ENCODE data around the gene PRRG2. TPM values are rescaled to one million over a fixed set of nuclear protein-coding genes. Genes with fewer than 3 reads are reported as not detected.

The PRRG2 gene
- total RNA-seq, 1 experiment from 2014 or later: 1.5 TPM

GRCh38 chr19:49589502-49589905 lies 8.4 kb downstream of the PRRG2 start:
- Histone ChIP-seq H3K4me3 (ENCODE audit: low read depth, low read length, poor library complexity, severe bottlenecking) (no peak overlapping the region), H3K27ac (ENCODE audit: low read depth, low read length, poor library complexity, severe bottlenecking) (no peak overlapping the region), H3K4me1 (ENCODE audit: insufficient read depth, low read length, poor library complexity, severe bottlenecking) (peaks cover 7% of the 10 kb centered on the region), H3K36me3 (ENCODE audit: insufficient read depth, low read length, poor library complexity, severe bottlenecking) (peaks cover 8% of the 10 kb centered on the region), H3K9me3 (ENCODE audit: low read depth, low read length, poor library complexity, severe bottlenecking) (no peaks in the 10 kb centered on the region), H3K27me3 (replicated peaks; ENCODE audit: insufficient read depth, low read depth, low read length, poor library complexity) (no peaks in the 10 kb centered on the region)
- TF ChIP-seq EZH2 (IDR thresholded peaks at IDR 0.05; ENCODE audit: borderline replicate concordance, low read depth, low read length, poor library complexity, severe bottlenecking): no peak
- no peak for TF ChIP-seq CTCF (conservative IDR thresholded peaks at IDR 0.05; ENCODE audit: low read depth, low read length)
- CTCF ChIA-PET: interaction anchor here (1.3 kb wide), 1 partner anchor 20 kb away, joined by 6 read pairs; no protein-coding TSS in a partner anchor
- POLR2A ChIA-PET (ENCODE audit: low non-redundant PET): interaction anchor here (0.6 kb wide), 1 partner anchor 462 kb away, joined by 11 read pairs; no protein-coding TSS in a partner anchor
- intact Hi-C loops (cut with micrococcal nuclease; ENCODE audit: unreplicated experiment): no loop called here
- no peak for DNase-seq (ENCODE audit: low spot score)
- BruUV-seq (replicated peaks): no TSS peak

- TSS peak; percentile 60 for BruUV-seq (replicated peaks)
- TF ChIP-seq CTCF (conservative IDR thresholded peaks at IDR 0.05; ENCODE audit: low read depth, low read length): no peak
- no peak for TF ChIP-seq EZH2 (IDR thresholded peaks at IDR 0.05; ENCODE audit: borderline replicate concordance, low read depth, low read length, poor library complexity, severe bottlenecking)
- POLR2A ChIA-PET (ENCODE audit: low non-redundant PET): interaction anchor here (0.6 to 1.0 kb wide), 4 partner anchors 10 to 463 kb away, joined by 3 to 11 read pairs (median 10); partner anchors contain the start of genes NOSIP and TEAD2
- H3K4me3 ChIP-seq (ENCODE audit: low read depth, low read length, poor library complexity, severe bottlenecking): peak overlapping the region; percentile 80
- intact Hi-C loops (cut with micrococcal nuclease; ENCODE audit: unreplicated experiment): loop anchor here (5.0 kb wide), 2 partner anchors 87 to 222 kb away; partner anchors contain the start of genes FUZ and PRMT1
- H3K9me3 ChIP-seq (ENCODE audit: low read depth, low read length, poor library complexity, severe bottlenecking): no peaks in the 10 kb centered on the region
- peaks cover 7% of the 10 kb centered on the region for H3K4me1 ChIP-seq (ENCODE audit: insufficient read depth, low read length, poor library complexity, severe bottlenecking)
- peak overlapping the region; percentile 97 for H3K27ac ChIP-seq (ENCODE audit: low read depth, low read length, poor library complexity, severe bottlenecking)
- no peaks in the 10 kb centered on the region for H3K27me3 ChIP-seq (replicated peaks; ENCODE audit: insufficient read depth, low read depth, low read length, poor library complexity)
- CTCF ChIA-PET: interaction anchor here (0.6 to 1.3 kb wide), 2 partner anchors 20 to 21 kb away, joined by 6 to 12 read pairs; no protein-coding TSS in a partner anchor
- DNase-seq (ENCODE audit: low spot score): peak; percentile 99
- H3K36me3 ChIP-seq (ENCODE audit: insufficient read depth, low read length, poor library complexity, severe bottlenecking): peaks cover 16% of the 10 kb centered on the region
Observed at GRCh38 chr19:49590071-49590970, 9.2 kb downstream of the PRRG2 start.

DNA sequence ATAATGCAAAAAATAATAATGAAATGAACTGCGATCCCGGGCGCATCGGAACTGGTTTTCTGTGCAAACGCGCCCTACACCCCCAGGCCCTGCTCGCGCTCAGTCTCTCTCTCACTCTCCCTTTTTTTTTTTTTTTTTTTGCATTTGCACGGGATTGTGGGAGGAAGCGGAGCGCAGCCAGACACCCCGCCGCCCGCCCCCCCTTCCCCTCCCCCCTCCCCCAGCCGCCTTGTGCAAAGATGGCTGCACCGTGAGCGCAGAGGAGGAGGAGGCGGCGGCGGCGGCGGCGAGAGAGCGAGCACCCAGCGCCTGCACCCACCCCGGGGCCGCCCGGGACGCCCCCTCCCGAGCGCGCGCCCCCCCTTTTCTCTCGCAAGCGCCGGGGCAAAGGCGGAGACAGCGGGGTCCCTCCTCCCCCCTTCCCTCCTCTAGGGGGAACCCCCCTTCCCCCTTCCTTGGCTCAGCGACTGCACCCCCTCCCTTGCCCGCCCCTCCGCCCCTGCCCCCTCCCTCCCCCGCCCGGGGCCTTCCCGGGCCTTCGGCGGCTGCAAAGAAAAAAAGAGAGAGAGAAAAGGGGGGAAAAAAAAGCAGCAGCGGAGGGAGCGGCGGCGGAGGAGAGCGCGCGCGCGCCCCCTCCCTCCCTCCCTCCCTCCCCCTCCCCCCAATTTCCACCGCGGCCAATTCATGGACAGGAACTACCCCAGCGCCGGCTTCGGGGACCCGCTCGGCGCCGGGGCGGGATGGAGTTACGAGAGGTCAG lies 10.0 kb downstream of the PRRG2 start, which contains the start of gene PRR12:
Gene PRR12, plus strand, starts transcription at position 212 of the 760 bp plus-strand sequence. Its CDS starts 473 bp downstream, at position 685.
- intact Hi-C loops (cut with micrococcal nuclease; ENCODE audit: unreplicated experiment): loop anchor here (5.0 kb wide), 2 partner anchors 86 to 221 kb away; partner anchors contain the start of genes FUZ and PRMT1
- ChIA-PET POLR2A (ENCODE audit: low non-redundant PET) (no interaction called here), CTCF (no interaction called here)
- Histone ChIP-seq H3K4me1 (ENCODE audit: insufficient read depth, low read length, poor library complexity, severe bottlenecking) (peaks cover 7% of the 10 kb centered on the region), H3K27ac (ENCODE audit: low read depth, low read length, poor library complexity, severe bottlenecking) (peak within 1 kb of the TSS; percentile 97), H3K9me3 (ENCODE audit: low read depth, low read length, poor library complexity, severe bottlenecking) (no peaks in the 10 kb centered on the region), H3K36me3 (ENCODE audit: insufficient read depth, low read length, poor library complexity, severe bottlenecking) (peaks cover 25% of the 10 kb centered on the region), H3K27me3 (replicated peaks; ENCODE audit: insufficient read depth, low read depth, low read length, poor library complexity) (no peaks in the 10 kb centered on the region), H3K4me3 (ENCODE audit: low read depth, low read length, poor library complexity, severe bottlenecking) (peak within 1 kb of the TSS; percentile 80)
- peak; percentile 88 for DNase-seq (ENCODE audit: low spot score)
- no TSS peak for BruUV-seq (replicated peaks)
- TF ChIP-seq EZH2 (IDR thresholded peaks at IDR 0.05; ENCODE audit: borderline replicate concordance, low read depth, low read length, poor library complexity, severe bottlenecking) (no peak), CTCF (conservative IDR thresholded peaks at IDR 0.05; ENCODE audit: low read depth, low read length) (no peak)
